RCC 7860 (cell line): ENCODE data around the gene ITGA5.
"Not testable (repeated sequence)": the region's sequence is repeated elsewhere in the genome, so short reads cannot be mapped to it uniquely, and the experiment has no call there.

Experiments used
- DNase-seq: peaks from one replicate; pipeline ENCODE4 v3.0.0-alpha.2; 2015; ENCODE audit warnings: low spot score
- FAIRE-seq: peaks from 2 replicates; lab custom pipeline; 2012; peaks lifted over from hg19 to GRCh38; lab: Jason Lieb, UNC

The ITGA5 gene

GRCh38 chr12:54357506-54358190, 61.4 kb downstream of the ITGA5 start:
- FAIRE-seq = no peak
- no peak for DNase-seq

- FAIRE-seq = no peak
- no peak for DNase-seq
Observed at GRCh38 chr12:54356951-54357356, 62.1 kb downstream of the ITGA5 start.

- DNase-seq = no peak
- FAIRE-seq = no peak
Observed at GRCh38 chr12:54356228-54356627, 62.8 kb downstream of the ITGA5 start.

- DNase-seq (no peak), FAIRE-seq (no peak)
Observed at GRCh38 chr12:54355104-54355815, 63.8 kb downstream of the ITGA5 start.

- not testable (repeated sequence) for DNase-seq, FAIRE-seq
Observed at GRCh38 chr12:54354271-54354670, 64.8 kb downstream of the ITGA5 start.

GRCh38 chr12:54352891-54353874, 65.9 kb downstream of the ITGA5 start:
- DNase-seq (no peak), FAIRE-seq (no peak)

GRCh38 chr12:54352022-54352531, 67.0 kb downstream of the ITGA5 start:
- DNase-seq (no peak), FAIRE-seq (no peak)

- DNase-seq (no peak), FAIRE-seq (no peak)
Observed at GRCh38 chr12:54351341-54351740, 67.7 kb downstream of the ITGA5 start.

GRCh38 chr12:54350743-54351142, 68.3 kb downstream of the ITGA5 start:
- DNase-seq = no peak
- no peak for FAIRE-seq

- no peak for DNase-seq
- FAIRE-seq = no peak
Observed at GRCh38 chr12:54349679-54350078, 69.4 kb downstream of the ITGA5 start.

- DNase-seq (no peak), FAIRE-seq (no peak)
Observed at GRCh38 chr12:54349036-54349435, 70.0 kb downstream of the ITGA5 start.
